HG03135 (cell line): ENCODE results near the gene MRGPRF.

ENCODE experiments used
- ATAC-seq: cut with Tn5 transposase; IDR thresholded peaks from one replicate; pipeline ENCODE4 v1.9.1; 2021; ENCODE audit warnings: mild to moderate bottlenecking, moderate library complexity; ENCODE audit not compliant: unreplicated experiment

The MRGPRF gene

DNA sequence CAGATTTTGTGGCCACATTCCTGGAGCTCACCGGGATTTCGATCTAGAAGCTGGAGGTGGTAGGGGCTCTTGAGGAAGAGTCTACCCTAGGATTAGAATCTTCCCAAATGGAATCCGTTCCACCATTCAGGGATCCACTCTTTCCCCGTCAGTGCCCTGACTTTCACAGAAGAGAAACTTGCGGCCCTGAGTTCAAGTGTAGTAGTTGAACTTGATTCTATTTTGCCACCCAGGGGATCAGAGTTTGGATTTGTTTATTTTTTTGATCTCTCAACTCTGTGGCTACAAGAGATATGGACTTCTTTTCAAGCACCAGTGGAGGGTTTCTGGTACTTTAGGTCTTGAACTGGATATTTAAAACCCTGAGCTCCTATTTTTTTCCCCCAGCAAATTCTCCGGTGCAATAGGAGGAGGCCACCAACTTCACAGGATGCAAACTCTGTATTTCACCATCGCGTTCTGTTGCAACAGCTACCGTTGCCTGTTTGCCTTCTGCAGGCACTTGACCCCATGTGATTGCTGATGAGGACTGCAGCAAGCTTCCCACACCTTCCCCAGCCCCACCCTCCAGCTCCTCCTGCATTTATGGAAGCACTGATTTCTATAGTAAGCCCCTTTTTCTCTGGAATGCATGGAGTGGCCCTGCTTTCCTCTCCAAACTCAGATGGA, 14.8 kb upstream of the MRGPRF start:
- no peak for ATAC-seq

DNA sequence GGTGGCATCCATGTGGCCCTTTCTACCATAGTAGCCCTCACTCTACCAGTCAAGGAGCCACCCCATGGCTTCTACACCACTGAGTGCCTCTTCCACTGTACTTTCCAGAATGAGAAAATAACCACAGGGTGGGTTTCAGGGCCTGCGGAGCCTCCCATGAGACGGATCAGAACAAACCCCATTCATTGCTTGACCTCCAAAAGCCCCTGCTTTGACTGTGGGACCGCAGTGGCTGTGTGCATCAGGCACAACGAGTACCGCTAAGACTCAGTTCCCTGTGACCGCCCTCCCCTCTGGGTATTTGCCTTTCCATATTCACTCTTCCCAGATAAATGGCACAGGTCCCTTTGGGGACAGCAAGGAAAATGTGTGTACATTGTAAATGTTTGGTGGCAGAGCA, 11.5 kb upstream of the MRGPRF start:
- no peak for ATAC-seq

DNA sequence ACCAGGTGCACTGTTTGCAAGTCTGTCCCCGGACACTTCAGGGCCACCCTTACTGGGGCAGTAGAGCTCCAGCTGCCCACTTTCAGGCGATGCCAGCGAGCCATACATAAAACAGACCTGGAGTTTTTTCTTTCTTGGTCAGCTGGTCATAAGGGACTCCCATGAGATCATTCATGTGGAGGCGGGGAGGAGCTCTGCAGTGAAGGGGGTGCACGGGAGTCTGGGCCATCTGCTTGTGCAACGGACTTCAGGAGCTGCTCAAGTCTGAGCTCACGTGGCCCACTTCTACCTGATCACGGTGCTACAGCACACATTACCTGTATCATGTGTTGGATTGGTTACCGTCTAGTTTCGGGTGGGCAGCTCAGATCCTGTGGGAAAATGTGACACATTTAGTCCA, 9.2 kb upstream of the MRGPRF start:
- ATAC-seq: no peak

DNA sequence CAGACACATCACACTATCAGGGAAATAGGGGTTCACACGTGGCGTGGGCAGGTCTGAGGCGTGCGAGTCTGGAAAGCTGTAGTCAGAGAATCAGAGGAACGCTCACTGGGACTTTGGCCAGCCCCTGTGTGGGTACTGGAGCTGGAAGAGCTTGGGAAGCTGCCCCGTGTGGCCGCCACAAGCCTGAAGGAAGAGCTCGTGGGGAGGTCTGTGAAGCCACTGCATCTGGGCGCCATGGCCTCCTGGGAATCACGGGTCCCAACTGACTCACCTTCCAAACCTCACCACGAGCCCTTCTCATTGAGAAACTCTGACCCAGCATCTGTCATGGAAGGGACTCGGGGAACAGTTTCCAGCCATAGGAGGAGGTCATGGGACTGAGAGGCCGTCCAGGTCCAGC, 5.9 kb upstream of the MRGPRF start:
- no peak for ATAC-seq

DNA sequence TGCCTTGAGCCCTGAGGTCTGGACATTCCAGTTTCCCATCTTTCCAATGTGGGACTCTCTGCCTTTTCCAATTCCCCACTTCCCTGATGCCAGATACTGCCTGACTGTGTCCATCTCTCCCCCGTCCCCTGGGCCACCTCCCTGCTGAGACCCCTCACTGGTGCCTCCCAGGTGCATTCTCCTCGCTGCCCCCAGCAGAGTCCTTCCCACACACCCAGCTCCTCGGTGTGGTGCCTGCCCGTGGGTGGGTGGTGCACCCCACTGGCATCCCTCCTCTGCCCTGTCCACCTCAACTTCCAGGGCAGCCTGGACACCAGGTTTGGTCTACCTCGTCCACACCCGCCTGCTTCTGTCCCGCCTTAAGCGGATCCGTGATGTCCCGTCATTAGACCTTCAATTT, 4.9 kb upstream of the MRGPRF start:
- ATAC-seq: no peak

DNA sequence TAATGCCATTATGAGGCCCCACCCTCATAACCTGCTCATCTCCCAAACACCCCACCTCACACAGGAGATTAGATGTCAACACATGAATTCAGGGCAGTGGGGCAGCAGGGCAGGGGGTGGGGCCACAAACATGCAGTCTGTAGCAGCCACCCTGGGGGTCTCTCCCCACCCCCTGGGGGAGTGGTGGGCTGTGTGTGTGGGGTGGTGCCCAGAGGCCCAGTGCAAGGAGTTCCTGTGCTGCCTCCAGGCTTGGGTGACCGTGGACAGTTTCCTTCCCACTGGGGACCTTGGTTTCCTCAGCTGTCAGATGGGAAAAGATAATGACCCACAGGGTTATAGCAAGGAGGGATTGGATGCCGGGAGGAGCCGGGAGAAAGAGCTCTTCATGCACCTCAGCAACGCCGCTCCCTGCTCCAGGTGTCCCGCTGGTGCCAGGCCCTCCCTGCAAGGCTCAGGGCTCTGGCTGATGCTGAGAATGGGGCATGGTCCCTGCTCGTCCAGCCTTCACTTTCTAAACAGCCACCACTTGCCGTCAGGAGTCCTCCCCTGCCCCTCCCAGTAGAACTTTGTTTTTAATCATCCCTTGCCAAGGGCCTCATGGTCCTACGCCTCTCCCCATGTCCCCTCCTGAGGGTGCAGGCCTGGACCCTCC, 2.0 kb upstream of the MRGPRF start:
- no peak for ATAC-seq

DNA sequence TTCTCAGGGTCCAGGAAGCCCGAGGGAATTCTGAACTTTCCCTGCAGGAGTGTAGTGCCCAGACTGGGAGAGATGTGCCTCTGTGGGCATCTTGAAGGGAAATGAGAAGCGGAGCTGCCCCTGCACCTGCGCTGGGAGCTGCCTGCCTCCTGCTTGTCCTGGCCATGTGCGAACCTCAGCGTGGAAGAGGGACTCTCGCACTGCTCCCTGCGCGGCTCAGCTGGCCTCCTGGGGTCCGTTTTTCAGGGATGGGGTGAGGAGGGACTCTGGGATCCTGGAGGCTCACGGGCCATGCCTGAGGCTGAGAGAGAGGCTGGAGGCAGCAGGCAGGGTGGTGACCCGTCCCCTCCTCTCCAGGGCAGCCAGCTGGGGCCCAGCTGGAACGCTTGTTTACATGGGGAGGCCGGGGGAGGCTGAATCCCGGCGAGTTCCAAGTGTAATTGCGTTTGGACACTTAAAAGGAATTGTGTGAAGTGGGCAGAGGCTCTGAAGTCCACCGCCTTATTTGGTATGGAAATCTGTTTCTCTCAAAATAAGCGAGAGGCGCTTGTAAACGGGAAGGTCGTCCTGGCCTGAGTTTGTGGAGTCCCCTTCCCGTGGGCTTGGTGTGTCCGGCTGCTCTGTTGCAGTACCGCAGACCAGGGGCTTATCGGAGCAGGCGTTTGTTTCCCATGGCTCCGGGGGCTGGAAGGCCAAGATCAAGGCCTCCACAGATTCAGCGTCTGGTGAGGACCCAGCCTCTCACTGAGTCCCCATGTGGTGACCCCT, 1.2 kb upstream of the MRGPRF start:
- no peak for ATAC-seq

DNA sequence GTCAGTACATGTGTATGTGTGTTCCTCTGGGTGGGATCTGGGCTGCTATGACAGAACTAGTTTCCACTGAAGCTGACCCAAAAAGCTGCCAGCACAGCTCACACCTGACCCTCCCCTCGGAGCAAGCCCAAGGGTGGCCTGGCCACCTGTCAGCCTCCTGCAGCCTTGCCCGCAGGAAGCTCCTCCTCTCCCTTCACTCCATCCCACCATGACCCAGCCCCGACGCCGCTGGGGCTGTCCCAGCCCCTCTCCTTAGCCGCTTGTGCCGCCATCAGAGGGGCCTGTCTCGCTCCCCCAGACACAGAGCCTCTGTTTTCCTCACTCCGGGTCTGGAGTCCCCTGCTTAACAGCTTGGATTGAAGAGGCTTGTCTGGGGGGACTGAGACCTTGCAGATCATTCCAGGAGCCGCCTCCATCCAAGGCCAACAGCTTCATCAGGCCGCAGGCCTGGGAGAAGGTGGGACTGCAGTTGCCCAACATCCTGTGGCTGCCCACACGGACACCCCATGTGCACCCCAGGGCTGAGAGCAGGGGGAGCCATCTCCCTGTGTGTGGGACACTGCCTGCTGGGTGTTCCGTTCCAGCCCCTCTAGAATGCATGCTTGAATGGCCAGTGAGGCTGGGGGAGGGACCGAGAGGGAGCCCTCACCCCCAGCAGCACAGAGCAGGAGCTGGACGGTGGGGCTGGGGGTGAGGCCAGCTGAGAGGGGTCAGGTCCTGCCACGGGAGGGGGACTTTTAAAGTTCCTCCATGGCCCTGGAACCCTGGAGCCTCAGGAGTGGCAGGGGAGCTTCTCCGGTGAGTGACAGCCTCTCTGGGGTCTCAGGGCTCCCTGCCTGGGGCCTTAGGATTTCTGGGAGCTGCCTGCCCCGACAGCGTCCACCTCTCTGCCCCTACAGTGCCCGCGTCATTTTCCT, 696 bp downstream of the MRGPRF start:
- no peak for ATAC-seq

DNA sequence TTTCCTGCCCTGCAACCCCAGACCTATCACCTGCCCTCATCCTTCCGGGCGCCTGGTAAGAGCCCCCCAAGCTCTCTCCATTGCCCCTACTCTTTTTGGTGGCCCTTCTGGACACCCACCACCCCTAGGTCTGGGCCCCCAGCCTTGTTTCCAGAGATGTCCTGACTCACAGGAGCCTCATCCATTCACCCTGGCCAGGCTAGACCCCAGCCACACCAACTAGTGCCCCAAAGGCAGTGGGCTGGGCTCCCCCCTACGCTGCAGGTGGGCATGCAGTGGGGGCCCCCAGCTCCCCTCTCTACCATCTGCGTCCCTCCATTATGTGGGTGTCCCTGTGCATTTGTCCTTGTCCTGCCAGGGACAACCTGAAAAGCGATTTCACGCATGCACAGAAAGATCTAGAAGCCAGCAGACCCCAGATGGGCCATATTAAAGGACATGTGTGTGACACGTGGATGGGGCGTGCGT, 1.4 kb downstream of the MRGPRF start:
- no peak for ATAC-seq

DNA sequence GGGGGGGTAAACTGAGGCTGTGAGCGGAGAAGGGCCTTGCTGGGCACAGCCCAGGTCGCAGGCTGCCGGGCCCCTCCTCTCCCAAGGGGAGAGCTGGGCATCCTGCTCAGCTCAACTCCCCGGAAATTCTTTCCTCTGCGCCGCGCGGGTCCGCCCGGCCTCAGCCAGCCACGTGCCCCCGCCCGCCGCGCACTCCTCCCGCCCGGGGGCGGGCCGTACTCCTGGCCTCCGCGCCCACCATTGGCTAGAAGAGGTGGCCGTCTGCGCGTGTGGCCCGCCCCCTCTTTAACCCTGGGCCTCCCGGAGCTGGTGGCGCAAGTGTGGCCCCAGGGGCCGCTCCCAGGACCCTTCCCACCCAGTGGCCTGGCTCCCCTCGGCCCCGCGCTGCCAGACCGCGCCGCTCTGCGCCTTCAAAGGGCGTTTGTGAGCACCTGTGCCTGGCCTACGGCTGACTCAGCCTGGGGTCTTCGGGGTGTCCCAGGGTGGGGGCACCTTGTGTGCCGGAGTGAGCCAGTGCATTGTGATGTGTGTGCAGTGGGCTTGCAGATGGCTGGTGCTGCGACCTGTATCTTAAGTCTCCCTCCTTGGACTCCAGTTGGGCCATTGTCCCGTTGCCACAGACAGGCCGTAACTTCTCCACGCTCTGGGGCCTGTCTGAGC, 2.0 kb downstream of the MRGPRF start:
- no peak for ATAC-seq

DNA sequence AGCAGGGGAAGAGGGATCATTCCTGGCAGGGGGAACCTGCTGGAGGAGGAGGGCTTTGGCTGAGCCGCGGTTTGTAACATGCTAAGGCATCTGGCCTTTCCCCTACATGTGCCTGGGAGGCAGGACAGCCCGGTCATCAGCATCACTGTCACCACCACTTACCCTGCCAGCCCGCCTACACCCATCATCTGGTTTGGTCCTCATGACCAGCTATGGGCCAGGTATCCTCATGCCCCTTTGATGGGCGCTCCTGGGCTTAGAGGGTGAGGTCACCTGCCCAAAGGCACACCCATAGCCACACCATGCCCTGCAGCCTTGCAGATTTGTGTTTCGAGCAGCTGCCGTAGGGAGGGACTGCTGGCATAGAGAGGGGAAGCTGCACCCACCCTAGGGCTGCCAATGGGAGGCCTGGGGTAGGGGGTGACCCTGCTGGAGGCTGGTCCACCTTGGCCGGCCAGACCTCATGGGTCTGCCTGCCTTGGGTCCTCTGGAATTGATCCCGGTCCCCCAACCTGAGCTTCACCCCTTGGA, 2.6 kb downstream of the MRGPRF start:
- no peak for ATAC-seq

DNA sequence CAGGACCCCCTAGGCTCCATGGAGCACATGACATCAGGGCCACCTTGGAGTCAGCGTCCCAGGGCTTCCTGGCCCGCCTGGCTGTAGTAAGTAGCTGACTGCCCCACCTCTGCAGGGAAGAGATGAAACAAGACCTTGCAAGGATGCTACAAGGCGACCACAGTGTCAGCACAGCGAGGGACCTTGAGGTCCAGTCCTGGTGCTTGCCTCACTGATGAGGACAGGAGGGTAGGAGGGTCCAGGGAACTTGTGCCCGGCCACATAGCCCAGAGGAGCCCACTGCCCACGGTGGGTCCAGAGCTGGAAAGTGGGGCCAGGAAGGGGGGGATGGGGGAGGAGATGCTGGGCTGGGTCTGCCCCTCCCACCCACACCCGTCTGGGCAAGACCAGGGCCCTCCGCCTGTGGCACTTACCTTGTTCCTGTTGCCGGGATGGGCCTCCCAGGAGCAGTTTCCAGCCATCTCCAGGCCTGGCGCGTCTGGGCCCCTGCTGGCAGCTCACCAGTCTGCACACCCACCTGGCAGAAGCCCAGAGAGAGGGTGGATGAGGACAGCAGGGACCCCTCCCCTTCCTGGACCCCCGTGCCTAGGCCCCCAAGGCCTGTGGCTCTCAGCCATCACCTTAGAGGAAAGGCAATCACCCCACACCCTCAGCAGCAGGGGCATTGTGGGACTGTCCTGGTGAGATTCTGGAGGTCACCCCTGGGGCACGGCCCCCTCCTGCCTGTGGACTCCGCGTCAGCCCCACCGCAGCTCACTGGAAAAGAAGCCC, 3.4 kb downstream of the MRGPRF start:
- ATAC-seq: no peak

DNA sequence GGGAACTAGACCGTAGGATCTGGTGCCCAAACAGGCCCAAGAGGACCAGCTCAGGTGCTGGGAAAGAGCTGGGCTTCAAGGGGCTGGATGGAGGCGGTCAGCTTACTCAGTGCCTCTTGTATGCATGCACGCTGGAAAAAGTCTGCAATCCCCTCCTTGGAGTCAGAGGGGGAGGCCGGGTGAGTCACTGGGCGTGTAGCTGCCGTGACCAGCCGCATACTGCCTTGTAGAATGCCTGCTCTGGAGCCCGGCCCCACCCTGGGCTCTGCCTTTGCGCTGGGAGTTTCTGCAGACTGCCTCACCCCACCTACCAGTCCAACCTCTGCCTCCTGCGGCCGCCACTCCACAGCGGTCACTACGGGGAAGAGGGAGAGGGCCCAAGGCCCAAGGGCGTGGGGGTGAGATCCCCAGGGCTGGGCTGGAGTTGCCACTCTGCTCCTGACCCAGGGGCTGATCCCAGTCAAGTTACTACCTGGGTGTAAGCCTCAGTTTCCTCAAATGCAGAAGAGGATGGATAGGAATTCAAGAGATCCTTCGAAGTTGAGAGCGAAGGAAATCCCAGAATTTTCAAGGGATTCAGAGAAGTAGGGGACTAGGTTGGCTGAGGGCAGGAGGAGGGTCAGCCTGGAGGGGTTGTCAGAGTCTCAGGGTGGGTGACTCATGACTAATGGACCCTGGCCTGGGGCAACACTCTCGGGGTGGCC, 4.2 kb downstream of the MRGPRF start:
- ATAC-seq: no peak

DNA sequence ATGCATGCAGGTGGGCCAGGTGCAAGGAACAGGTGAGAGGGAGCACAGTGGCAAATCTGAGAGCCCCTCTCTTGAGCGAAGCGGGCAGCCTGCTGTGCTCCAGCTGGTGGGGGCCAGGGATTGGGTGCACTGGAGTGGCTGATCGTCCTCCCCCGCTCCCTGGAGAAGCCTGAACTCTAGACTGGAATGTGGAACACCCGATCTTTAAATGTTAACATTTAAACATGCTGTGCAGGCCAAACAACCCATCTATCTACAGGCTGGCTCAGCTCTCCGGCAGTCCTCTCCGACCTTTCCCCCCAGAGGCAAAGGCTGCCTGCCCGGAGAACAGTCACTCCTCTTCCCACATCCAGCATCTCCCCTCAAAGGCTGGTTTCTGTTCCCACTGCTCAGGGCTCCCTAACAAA, 5.1 kb downstream of the MRGPRF start:
- no peak for ATAC-seq

DNA sequence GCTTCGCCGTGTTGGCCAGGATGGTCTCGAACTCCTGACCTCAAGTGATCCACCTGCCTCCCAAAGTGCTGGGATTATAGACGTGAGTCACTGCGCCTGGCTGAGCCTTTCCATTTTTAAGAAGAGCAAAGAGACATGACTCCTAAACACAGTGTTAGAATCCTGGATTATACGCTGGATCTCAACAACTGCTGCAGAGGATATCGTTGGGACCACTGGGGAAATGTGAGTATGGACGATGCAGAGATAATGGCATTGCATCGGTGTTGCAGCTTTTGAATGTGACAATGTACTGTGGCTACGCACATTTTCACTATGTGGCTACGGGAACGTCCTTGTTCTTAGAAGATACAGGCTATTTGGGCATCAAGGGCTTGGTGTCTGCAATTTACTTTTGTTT, 6.2 kb downstream of the MRGPRF start:
- no peak for ATAC-seq

DNA sequence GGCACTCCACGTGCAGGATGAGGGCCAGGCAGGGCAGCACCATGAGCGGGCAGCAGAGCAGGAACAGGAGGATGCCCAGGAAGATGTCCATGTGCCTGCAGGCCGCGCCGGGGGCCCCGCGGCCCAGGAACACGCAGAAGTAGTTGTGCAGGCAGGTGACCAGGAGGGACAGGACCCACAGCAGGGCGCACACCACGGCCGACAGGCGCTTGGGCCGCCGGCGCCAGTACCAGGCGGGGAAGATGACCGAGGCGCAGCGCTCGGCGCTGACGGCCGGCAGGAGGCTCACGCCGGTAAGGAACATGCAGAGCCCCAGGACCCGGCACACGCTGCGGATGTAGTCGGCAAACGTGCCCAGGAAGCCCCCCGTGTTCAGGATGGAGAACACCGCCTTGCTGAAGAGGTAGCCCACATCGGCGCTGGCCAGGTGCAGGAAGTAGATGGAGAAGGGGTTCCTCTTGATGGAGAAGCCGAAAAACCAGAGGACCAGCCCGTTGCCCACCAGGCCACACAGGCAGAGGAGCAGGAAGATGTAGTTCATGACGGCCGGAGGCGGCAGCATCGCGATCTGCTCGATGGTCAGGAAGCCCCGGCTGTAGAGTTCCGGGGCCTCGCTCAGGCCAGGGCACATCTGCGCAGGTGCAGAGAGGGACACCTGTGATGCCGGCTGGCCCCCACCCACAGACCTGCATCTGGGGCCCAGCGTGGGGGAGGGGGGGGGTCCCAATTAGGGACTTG, 7.2 kb downstream of the MRGPRF start:
- no peak for ATAC-seq

DNA sequence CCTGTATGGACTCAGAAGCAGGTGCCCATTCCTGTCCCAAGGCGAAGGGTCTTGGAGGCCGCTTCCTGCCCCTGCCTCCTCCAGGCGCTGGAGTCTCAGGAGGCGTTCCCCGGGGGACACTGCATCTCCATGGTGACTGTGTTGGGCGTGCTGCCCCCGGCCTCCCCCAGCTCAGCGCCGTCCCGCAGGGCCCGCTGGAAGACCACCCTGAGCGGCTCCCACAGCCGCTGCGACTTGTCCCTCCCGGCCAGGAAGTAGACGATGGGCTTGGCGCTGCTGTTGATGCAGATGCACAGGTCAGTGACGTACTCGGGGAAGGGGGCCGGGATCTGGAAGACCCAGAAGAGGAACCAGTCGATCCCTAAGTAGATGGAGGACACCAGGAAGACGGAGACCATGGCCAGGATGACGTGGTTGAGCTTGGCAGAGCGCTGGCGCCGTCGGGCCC, 7.8 kb downstream of the MRGPRF start:
- ATAC-seq: no peak
